HG03571 (cell line): Measurements from ENCODE around the gene BMERB1.
"Not testable (repeated sequence)": the region's sequence is repeated elsewhere in the genome, so short reads cannot be mapped to it uniquely, and the experiment has no call there.

ENCODE experiments used
- ATAC-seq: cut with Tn5 transposase; IDR thresholded peaks from one replicate; pipeline ENCODE4 v1.9.1; 2021; ENCODE audit not compliant: unreplicated experiment

BMERB1 gene

DNA sequence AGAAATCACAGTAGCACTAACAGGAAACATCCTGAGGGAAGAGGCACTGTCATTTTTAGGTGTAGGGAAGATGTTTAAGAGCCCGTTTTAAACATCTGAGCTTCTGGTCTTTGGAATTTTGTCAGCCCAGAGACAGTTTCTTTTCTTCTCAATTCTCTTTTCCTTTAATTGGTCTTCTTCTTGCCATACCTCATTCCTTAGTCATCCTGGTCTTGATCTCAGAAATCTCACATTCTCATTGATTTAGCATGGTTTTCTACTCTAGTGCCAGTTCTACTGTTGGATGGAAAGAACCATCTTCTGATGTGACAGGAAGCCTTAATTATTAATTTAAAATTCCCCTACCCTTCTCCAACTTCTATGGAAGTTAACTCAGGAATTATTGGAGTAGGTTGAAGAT, 25.4 kb downstream of the BMERB1 start:
- ATAC-seq = no peak

DNA sequence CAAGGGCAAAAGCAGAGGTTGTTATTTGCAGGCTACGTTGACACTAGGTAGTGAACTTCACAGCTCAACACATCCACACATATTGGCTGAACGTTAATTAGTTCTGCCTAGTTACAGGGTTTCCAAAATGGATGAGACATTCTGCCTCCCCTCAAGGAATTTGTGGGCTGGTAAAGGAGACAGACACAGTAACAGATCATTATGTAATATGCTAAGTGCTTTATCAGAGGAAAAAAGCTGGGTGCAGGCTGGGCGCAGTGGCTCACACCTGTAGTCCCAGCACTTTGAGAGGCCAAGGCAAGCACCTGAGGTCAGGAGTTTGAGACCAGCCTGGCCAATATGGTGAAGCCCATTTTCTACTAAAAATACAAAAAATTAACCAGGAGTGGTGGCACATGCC, 26.2 kb downstream of the BMERB1 start:
- no peak for ATAC-seq

DNA sequence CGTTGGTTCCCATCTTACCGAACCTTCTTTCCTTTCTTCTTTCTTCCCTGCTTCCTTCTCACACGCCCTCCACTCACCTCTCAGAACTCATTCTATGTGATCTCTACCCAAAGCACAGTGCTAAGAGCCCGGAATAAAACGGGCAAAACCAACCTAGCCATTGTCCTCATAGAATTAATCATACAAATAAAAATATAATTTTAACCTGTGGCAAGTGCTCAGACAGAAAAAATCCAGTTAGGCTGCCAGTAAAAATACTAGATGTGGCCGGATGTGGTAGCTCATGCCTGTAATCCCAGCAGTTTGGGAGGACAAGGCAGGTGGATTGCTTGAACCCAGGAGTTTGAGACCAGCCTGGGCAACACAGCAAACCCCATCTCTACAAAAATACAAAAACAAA, 27.0 kb downstream of the BMERB1 start:
- no peak for ATAC-seq

DNA sequence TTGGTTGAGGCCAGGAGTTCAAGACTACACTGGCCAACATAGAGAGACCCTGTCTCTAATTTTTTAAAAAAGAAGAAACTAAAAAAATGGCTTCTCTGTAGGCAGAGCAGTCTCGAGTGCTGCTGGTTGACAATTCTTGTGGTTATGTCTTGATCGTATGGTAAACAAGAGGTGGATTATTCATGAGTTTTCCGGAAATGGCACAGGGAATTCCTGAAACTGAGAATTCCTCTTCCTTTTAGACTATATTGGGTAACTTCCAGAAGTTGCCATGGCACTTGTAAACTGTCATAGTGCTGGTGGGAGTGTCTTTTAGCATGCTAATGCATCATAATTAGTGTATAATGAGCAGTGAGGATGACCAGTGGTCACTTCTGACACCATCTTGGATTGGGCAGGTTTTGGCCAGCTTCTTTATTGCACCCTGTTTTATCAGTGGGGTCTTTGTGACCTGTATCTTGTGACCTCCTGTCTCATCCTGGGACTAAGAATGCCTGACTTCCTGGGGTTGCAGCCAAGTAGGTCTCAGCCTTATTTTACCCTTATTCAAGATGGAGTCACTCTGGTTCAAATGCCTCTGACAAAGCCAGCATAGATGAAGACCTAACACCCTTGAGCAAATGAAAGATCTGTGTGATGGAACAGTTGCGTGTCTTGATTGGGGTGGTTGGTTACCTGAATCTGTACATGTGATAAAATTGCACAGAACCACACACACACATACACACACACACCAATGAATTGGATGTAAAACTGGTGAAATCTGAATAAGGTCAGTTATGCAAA, 30.2 kb downstream of the BMERB1 start:
- no peak for ATAC-seq

DNA sequence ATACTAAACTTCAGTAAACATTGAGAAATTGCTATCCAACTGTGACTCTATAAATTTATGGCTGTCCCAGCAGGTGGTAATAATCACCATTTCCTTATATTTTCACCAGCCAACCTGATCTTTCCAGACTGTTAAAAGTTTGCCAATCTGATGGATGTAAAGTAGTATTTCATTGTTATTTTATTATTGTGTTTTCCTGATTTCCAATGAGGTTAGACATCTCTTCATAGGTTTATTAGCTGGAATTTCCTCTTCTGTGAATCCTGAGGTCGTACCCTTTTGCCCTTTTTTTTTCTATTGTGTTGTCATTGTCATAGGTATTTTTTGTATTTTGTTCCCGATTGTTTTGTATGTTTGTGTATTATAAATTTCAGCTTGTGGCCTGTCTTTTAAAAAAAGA, 31.7 kb downstream of the BMERB1 start:
- ATAC-seq = no peak

DNA sequence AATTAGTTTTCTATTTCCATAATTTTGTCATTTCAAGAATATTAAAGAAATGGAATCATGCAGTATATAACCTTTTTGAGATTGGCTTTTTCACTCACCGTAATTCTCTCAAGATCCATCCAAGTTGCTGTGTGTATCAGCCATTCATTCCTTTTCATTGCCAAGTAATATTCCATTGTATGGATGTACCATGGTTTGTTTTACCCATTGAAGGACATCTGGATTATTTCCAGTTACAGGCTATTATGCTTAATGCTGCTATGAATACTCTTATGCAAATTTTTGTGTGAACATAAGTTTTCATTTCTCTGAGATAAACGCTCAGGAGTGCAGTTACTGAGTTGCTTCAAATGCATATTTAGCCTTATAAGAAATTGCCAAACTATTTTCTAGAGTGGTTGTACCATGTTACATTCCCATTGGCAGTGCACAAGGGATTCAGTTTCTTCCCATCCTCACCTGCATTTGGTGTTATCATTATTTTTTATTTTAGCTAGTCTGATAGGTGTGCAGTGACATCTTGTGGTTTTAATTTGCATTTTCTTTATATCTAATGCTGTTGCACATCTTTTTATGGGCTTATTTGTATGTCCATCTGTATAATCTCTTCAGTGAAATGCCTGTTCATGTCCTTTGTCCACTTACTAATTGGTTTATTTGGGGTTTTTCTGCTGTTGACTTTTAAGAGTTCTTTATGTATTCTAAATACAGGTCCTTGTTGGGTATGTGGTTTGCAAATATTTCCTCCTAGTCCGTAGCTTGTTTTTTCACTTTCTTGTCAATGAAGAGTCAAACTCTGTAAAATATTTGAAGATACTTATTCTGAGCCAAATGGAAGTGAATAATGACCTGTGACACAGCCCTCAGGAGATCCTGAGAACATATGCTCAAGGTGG, 32.7 kb downstream of the BMERB1 start:
- ATAC-seq = no peak

DNA sequence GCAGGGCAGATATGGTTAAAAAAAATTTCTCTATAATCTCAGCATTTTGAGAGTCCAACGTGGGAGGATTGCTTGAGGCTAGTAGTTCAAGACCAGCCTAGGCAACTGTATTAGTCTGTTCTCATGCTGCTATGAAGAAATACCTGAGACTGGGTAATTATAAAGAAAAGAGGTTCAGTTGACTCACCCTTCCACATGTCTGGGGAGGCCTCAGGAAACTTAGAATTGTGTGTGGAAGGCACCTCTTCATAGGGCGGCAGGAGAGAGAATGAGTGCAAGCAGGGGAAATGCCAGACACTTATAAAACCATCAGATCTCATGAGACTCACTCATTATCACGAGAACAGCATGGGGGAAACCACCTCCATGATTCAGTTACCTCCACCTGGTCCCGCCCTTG, 42.6 kb downstream of the BMERB1 start:
- ATAC-seq = not testable (repeated sequence)

DNA sequence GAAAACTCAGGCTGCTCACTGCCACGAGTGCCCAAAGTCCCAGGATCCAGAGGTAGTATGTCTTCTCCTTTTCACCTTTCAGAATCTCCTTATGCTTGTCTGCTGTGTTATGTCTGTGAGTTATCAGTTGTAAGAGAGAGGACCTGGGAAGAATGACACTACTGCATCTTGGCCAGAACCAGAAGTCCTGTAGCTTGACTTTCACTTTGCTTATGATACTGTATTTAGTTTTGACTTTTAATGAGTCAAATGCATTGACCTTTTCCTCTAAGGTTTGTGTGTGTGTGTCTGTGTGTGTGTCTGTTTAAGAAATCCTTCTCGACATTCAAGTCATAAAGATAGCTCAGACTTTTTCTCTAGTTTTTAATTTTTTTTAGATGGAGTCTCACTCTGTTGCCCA, 43.4 kb downstream of the BMERB1 start:
- no peak for ATAC-seq

DNA sequence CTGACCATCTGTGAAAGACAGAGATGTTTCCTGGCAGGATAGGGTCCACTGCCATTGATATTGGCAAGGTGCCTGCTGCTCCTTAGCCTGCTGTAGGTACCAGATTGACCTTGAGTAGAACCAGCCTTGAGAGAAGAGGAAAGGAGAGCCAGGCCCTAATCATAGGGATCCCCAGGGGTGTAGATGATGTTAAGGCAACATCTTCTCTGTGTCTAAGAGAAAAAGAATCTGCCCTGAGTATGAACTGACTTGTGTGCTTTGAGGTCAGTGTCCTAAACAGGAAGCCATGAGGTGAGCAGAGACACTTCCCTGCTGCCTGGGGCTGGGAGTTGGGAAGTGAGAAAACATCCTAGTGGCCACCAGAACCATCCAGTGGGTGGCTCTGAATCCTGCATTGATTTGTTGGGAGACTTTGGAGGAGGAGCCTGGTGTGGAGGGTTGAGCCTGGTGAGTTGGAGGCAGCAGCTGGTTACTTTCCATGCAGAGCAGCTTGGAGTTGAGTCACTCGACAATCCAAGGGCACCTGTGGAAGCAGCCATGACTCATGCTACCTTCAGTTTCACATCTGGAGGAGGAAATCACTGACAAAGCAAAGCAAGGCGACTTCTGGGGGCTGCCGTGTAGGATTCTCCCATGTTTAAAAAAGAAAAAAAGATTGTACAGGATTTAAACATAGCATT, 47.8 kb downstream of the BMERB1 start:
- ATAC-seq = no peak

DNA sequence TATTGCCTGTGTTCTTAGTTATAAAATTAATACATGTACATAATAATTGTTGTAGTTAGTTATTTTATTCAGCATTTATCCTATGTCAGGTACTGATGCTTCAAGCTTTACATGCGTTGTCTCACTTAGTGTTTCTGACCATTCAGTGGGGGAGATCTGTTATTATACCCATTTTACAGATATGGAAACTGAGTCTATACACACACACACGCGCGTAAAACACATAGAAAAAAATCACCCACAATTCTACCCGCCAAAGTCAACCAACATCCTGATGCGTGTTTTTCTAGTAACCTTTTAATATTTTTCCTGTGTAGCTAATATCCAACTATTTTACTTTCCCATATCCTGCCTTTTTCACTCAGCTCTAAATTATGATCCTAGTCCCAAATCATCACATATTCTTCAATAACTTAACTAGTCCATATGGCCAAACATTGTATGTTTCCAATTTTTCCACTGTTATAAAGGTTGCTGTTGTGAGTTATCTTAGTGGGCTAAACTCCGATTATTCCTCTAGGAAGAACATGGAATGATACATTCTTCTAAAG, 48.4 kb downstream of the BMERB1 start:
- ATAC-seq = no peak

DNA sequence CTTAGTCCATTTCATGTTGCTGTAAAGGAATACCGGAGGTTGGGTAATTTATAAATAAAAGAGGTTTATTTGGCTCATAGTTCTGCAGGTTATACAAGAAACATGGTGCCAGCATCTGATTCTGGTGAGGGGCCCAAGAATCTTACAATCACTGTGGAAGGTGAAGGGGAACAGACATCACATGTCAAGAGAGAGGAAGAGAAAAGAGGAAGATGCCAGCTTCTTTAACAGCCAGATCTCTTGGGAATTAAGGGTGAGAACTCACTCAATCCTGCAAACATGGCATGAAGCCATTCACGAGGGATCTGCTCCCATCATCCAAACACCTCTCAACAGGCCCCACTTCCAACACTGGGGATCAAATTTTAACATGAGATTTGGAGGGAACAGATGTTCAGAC, 49.5 kb downstream of the BMERB1 start:
- ATAC-seq = no peak

DNA sequence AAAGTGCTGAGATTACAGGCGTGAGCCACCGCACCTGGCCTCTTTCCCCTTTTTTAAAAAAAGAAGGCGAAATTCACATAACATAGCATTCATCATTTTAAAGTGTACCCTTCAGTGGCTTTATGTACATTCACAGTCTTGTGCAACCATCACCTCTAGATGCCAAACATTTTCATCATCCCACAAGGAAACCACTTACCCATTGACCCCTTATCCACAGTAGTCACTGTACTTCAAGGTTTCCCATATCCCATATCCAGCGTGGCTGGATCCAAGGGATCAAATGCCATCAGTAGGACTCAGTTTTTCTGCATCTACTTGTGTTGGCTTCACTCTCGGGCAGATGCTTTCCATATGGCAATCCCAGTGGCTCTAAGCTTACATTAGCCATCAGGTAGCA, 50.3 kb downstream of the BMERB1 start:
- ATAC-seq = no peak

DNA sequence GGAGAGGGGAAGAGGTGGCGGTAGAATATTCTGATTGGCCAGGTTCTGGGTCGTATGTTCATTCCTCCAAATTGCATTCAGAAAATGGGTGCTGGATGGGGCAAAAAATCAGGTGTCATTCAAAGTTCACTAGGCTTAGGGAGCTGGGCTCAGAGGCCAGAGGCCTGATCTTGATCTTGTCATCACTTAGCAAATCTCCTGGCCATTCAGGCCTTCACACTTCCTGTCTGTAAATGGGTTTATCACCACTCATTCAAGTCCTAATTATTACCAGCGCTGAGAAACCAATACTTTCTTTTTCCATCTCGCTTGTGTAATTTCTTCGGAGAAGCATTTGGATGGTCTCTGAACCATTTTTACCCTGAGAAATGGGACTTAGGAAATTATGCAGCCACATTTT, 50.8 kb downstream of the BMERB1 start:
- no peak for ATAC-seq

DNA sequence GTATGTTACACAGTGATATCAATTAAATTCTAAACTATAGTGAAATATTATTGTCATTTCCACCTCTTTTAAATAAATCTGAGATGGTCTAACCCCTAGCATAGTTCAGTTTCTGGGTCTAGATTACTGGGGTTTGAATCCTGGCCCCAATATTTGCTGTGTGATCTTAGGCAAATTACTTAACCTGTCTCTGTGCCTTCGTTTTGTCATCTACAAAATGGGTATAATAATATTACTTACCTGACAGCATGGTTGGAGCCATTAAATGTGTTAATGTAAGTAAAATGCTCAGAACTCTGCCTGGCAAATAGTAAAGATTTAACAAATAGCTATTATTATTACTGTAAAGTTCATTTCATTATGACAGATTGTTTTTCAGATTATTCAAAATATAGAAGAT, 52.3 kb downstream of the BMERB1 start:
- no peak for ATAC-seq

DNA sequence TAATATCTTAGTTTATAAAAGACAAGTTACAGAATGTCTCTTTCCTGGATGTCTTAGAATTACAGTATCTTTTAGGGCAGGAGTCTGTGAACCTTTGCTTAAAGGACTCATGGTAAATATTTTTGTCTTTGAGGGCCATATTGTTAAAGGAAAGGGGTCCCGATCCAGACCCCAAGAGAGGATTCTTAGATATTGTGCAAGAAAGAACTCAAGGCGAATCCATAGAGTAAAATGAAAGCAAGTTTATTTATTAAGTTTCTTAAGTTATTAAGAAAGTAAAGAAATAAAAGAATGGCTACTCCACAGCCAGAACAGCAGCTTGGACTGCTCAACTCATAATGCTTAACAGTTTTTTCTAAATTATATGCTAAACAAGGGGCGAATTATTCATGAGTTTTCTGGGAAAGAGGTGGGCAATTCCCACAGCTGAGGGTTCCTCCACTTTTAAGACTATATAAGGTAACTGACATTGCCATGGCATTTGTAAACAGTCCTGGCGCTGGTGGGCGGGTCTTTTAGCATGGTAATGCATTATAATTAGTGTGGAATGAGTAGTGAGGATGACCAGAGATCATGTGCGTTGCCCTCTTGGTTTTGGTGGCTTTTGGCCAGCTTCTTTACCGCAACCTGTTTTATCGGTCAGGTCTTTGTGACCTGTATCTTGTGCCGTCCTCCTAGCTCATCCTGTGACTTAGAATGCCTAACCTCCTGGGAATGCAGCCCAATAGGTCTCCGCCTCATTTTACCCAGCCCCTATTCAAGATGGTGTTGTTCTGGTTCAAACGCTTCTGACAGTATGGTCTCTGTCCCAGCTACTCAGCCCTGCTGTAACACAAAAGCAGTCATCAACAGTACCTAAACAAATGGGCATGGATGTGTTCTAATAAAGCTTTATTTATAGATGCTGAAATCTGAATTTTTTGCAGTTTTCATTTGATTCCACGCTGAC, 53.2 kb downstream of the BMERB1 start:
- ATAC-seq = no peak

DNA sequence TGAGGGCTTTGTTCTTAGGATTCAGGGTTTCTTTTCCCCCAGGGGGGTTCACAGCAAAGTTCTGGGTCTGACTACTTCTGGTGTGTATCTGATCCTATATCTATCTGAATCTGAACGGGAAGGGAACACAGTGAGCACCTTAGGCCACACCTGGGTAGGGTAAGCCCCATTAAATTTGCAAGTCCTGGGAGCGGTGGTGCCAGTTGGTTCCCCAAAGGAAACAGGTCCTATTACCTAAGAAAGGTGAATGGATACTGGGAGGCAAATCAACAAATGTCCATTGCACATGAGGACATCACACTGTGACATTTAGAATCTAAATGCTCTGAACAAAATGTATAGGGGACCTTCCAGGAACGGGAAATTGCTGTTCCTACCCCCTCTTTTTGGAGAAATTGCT, 54.6 kb downstream of the BMERB1 start:
- no peak for ATAC-seq

DNA sequence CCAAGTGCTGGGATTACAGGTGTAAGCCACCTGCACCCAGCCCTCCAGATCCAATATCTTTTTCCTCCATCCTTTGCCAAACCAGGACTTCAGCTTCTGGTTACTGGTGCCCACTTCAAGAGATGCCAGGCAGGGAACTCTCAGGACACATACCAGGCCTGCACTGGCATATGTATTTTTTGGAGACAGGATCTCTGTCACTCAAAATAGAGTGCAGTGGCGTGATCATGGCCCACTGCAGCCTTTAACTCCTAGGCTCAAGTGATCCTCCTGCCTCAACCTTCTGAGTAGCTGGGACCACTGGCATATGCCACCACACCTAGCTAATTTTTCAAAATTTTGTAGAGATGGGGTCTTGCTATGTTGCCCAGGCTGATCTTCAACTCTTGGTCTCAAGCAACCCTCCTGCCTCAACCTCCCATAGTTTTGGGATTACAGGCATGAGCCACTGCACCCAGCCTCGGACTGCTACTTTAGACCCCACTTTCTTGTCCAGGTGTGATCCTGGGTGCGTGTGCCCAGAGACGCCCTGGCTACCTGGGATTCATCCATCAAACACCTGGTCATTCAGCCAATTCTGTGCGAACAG, 55.8 kb downstream of the BMERB1 start:
- no peak for ATAC-seq

DNA sequence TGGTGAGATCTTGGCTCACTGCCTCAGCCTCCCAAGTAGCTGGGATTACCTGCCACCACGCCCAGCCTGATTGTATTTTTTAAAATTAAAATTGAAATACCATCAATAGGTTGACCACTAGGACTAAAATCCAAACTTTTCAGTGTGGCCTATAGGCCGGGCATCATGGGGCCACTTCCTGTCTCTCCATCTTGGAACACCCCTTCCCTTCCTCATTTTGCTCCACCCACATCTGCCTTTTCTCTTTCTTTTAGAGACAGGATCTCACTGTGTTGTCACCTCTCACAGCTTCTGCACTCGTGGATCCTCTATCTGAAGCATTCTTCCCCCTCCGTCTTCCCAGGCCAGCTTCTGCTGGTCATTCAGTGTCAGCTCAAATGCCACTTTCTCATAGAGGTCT, 57.0 kb downstream of the BMERB1 start:
- no peak for ATAC-seq

DNA sequence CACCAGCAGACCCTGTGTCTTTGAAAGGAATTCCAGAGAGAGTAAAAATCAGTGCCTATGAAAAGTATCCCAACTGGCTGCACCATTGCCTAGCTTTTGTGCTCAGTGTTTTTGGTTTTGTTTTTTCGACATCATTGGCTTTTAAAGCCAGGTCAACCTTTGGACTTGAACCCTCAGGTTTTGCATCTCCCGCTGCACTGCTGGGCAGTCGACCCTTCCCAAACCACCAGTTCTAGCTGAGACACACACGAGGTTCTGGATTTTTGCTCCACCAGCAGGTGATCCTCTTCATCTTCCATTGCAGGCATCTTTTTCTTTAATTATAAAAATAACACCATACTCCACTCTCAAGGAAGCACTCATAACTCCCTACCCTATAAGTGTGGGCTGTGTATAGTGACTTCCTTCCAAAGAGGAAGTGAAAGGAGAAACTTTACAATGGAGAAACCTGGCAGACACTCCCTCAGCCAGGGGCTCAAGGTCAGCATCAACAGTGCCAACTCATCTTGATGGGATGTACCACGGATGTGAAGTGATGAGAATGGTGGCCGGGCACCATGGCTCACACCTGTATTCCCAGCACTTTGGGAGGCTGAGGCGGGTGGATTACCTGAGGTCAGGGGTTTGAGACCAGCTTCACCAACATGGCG, 57.8 kb downstream of the BMERB1 start:
- ATAC-seq = no peak
